Gastrocnemius medialis (tissue), 4 donors: ENCODE results near the gene COL23A1. TPM values are rescaled to one million over a fixed set of nuclear protein-coding genes. Genes with fewer than 3 reads are reported as not detected.

Experiments used
- ATAC-seq, 2 donors: fragments of 150-250 bp; one replicate each; pipeline ENCODE4 v1.9.1; 2016
- DNase-seq, 2 donors: peaks; one replicate each; pipeline ENCODE4 v3.0.0-alpha.2; 2019
- H3K27ac ChIP-seq, 4 donors: fragments of 200-600 bp; sonication (generic); 1 replicate in 1 of 4; 2 replicates in 3 of 4; pipeline ENCODE4 v1.5.1; 2016 to 2018; ENCODE audit warnings: mild to moderate bottlenecking in 2 of 4, moderate library complexity in 1 of 4
- H3K27me3 ChIP-seq, 3 donors: fragments of 200-600 bp; sonication (generic) in 2 of 3; 1 replicate in 1 of 3; 2 replicates in 2 of 3; pipeline versions ENCODE4 v1.5.1 to v1.6.0; 2016 to 2019; ENCODE audit warnings: mild to moderate bottlenecking in 1 of 3, moderate library complexity in 1 of 3
- H3K36me3 ChIP-seq, 2 donors: fragments of 200-600 bp; sonication (generic) in 1 of 2; one replicate each; pipeline ENCODE4 v1.5.1; 2017 to 2018
- H3K4me1 ChIP-seq, 2 donors: fragments of 200-600 bp; sonication (generic) in 1 of 2; one replicate each; pipeline ENCODE4 v1.5.1; 2016 to 2017; ENCODE audit warnings: mild to moderate bottlenecking in 2 of 2
- H3K4me3 ChIP-seq, 4 donors: fragments of 200-600 bp; sonication (generic) in 3 of 4; 1 replicate in 1 of 4; 2 replicates in 3 of 4; pipeline ENCODE4 v1.5.1; 2016 to 2019; ENCODE audit warnings: mild to moderate bottlenecking in 2 of 4
- H3K9me3 ChIP-seq, 3 donors: fragments of 200-600 bp; sonication (generic) in 2 of 3; 1 replicate in 1 of 3; 2 replicates in 2 of 3; pipeline ENCODE4 v1.5.1; 2016 to 2019
- CTCF ChIP-seq, 5 experiments: fragments of 450-650 bp in 3 of 5; fragments of 200-600 bp in 2 of 5; sonication (generic) in 2 of 5; IDR thresholded peaks in 4 of 5; conservative IDR thresholded peaks in 1 of 5; 1 replicate in 4 of 5; 2 replicates in 1 of 5; pipeline ENCODE4 v1.5.1; 2016 to 2019; ENCODE audit warnings: antibody characterized with exemption in 5 of 5, mild to moderate bottlenecking in 3 of 5, moderate library complexity in 3 of 5
- POLR2A ChIP-seq, 2 donors: fragments of 450-650 bp; IDR thresholded peaks; one replicate each; pipeline ENCODE4 v1.6.1; 2017; ENCODE audit warnings: antibody characterized with exemption in 2 of 2, mild to moderate bottlenecking in 2 of 2, moderate library complexity in 2 of 2
- in situ Hi-C, 4 donors: fragments of 200-750 bp; cut with MboI; loops; one replicate each; pipeline versions ENCODE4 v1.15.0 to v1.8.0; 2017; ENCODE audit warnings: low sequenced_read_pairs in 4 of 4
- intact Hi-C: fragments of 100-400 bp; cut with DNase I; formaldehyde crosslinking; loops from one replicate; pipeline ENCODE4 v1.15.1; 2023; ENCODE audit warnings: low total_unique reads
- total RNA-seq, 4 donors: library from RNA; depleted of rRNA; stranded (reverse); fragments of >200 nt; gene quantifications; one replicate each; pipeline versions ENCODE4 v1.1.0 to v1.2.3, GENCODE V29; 2016

The COL23A1 gene
- total RNA-seq, 4 donors from 2014 or later, result 0.62 to 1.1 (median 0.97) TPM; not detected in 1

GRCh38 chr5:178557416-178557815 is 32.8 kb downstream of the COL23A1 start:
- Histone ChIP-seq H3K27ac (no peak overlapping the region), H3K4me3 (no peak overlapping the region), H3K27me3 (no peaks in the 10 kb centered on the region), H3K9me3 (no peaks in the 10 kb centered on the region), H3K36me3 (no peaks in the 10 kb centered on the region), H3K4me1 (no peaks in the 10 kb centered on the region)
- TF ChIP-seq POLR2A (IDR thresholded peaks at IDR 0.05) (no peak), CTCF (IDR thresholded peaks at IDR 0.05 in 4 of 5, conservative IDR thresholded peaks at IDR 0.05 in 1 of 5) (no peak)
- in situ Hi-C loops, result loop anchor here in 1 of 4 donors (10.0 kb wide), 1 partner anchor 273 kb away; no protein-coding TSS in a partner anchor
- intact Hi-C loops, result no loop called here
- no peak for DNase-seq
- no peak for ATAC-seq

GRCh38 chr5:178555771-178556211 is 34.4 kb downstream of the COL23A1 start:
- Histone ChIP-seq H3K27me3 (no peaks in the 10 kb centered on the region), H3K9me3 (no peaks in the 10 kb centered on the region), H3K27ac (no peak overlapping the region), H3K4me1 (peaks cover 0 to 5% of the 10 kb centered on the region in 2 donors), H3K4me3 (no peak overlapping the region), H3K36me3 (no peaks in the 10 kb centered on the region)
- DNase-seq, result no peak
- ATAC-seq, result no peak
- intact Hi-C loops, result no loop called here
- TF ChIP-seq CTCF (IDR thresholded peaks at IDR 0.05 in 4 of 5, conservative IDR thresholded peaks at IDR 0.05 in 1 of 5) (no peak), POLR2A (IDR thresholded peaks at IDR 0.05) (no peak)
- in situ Hi-C loops, result loop anchor here in 1 of 4 donors (10.0 kb wide), 1 partner anchor 271 kb away; no protein-coding TSS in a partner anchor

- no peak for DNase-seq
- ATAC-seq, result no peak
- in situ Hi-C loops, result loop anchor here in 1 of 4 donors (10.0 kb wide), 1 partner anchor 270 kb away; no protein-coding TSS in a partner anchor
Observed at GRCh38 chr5:178555005-178555404, 35.2 kb downstream of the COL23A1 start.

GRCh38 chr5:178554311-178554710 is 35.9 kb downstream of the COL23A1 start:
- no peaks in the 10 kb centered on the region for H3K9me3 ChIP-seq
- H3K36me3 ChIP-seq, result no peaks in the 10 kb centered on the region
- H3K27ac ChIP-seq, result no peak overlapping the region
- ATAC-seq, result no peak
- no peak for DNase-seq
- H3K27me3 ChIP-seq, result no peaks in the 10 kb centered on the region
- peaks cover 0 to 5% of the 10 kb centered on the region in 2 donors for H3K4me1 ChIP-seq
- H3K4me3 ChIP-seq, result no peak overlapping the region
- in situ Hi-C loops (loop anchor here in 3 of 4 donors (5.0 to 10.0 kb wide), 2 partner anchors 270 to 272 kb away; no protein-coding TSS in a partner anchor), intact Hi-C loops (loop anchor here (5.0 kb wide), 1 partner anchor 227 kb away; no protein-coding TSS in a partner anchor)
- TF ChIP-seq POLR2A (IDR thresholded peaks at IDR 0.05), result no peak
- no peak for TF ChIP-seq CTCF (IDR thresholded peaks at IDR 0.05 in 4 of 5, conservative IDR thresholded peaks at IDR 0.05 in 1 of 5)

More at GRCh38 chr5:178555005-178555404, 35.2 kb downstream of the COL23A1 start:
- H3K4me3 ChIP-seq, result no peak overlapping the region
- intact Hi-C loops, result no loop called here
- TF ChIP-seq POLR2A (IDR thresholded peaks at IDR 0.05), result no peak
- TF ChIP-seq CTCF (IDR thresholded peaks at IDR 0.05 in 4 of 5, conservative IDR thresholded peaks at IDR 0.05 in 1 of 5), result no peak
- H3K4me1 ChIP-seq, result peaks cover 0 to 5% of the 10 kb centered on the region in 2 donors
- H3K36me3 ChIP-seq, result no peaks in the 10 kb centered on the region
- no peaks in the 10 kb centered on the region for H3K9me3 ChIP-seq
- no peak overlapping the region for H3K27ac ChIP-seq
- H3K27me3 ChIP-seq, result no peaks in the 10 kb centered on the region
